ENCODE measurements around the gene FGA. TPM values are rescaled to one million over a fixed set of nuclear protein-coding genes. Genes with fewer than 3 reads are reported as not detected.
"Not testable (repeated sequence)": the region's sequence is repeated elsewhere in the genome, so short reads cannot be mapped to it uniquely, and the experiment has no call there.

FGA gene
- total RNA-seq, 1 donor from 2014 or later = not detected

- DNase-seq (ENCODE audit: low spot score) = no peak
Measured at GRCh38 chr4:154608361-154609252, 18.1 kb upstream of the FGA start.

- no peak for DNase-seq (ENCODE audit: low spot score)
Measured at GRCh38 chr4:154606728-154607723, 16.5 kb upstream of the FGA start.

- DNase-seq (ENCODE audit: low spot score) = no peak
Measured at GRCh38 chr4:154604696-154605200, 14.2 kb upstream of the FGA start.

GRCh38 chr4:154603033-154603943, 12.7 kb upstream of the FGA start:
- no peak for DNase-seq (ENCODE audit: low spot score)

GRCh38 chr4:154602404-154603020, 12.0 kb upstream of the FGA start:
- no peak for DNase-seq (ENCODE audit: low spot score)

GRCh38 chr4:154597798-154598774, 7.5 kb upstream of the FGA start:
- DNase-seq (ENCODE audit: low spot score) = no peak

- DNase-seq (ENCODE audit: low spot score) = not testable (repeated sequence)
Measured at GRCh38 chr4:154597281-154597680, 6.7 kb upstream of the FGA start.

- DNase-seq (ENCODE audit: low spot score) = no peak
Measured at GRCh38 chr4:154595807-154596206, 5.3 kb upstream of the FGA start.

- not testable (repeated sequence) for DNase-seq (ENCODE audit: low spot score)
Measured at GRCh38 chr4:154594343-154594742, 3.8 kb upstream of the FGA start.

- no peak for DNase-seq (ENCODE audit: low spot score)
Measured at GRCh38 chr4:154593868-154594267, 3.3 kb upstream of the FGA start.

- DNase-seq (ENCODE audit: low spot score) = no peak
Measured at GRCh38 chr4:154591890-154592289, 1.3 kb upstream of the FGA start.

- no peak for DNase-seq (ENCODE audit: low spot score)
Measured at GRCh38 chr4:154589296-154590197, 995 bp downstream of the FGA start.

- DNase-seq (ENCODE audit: low spot score) = no peak
Measured at GRCh38 chr4:154588198-154588597, 2.3 kb downstream of the FGA start.

- no peak for DNase-seq (ENCODE audit: low spot score)
Measured at GRCh38 chr4:154586296-154587033, 4.1 kb downstream of the FGA start.

- DNase-seq (ENCODE audit: low spot score) = no peak
Measured at GRCh38 chr4:154585369-154586018, 5.0 kb downstream of the FGA start.

GRCh38 chr4:154584259-154584658, 6.3 kb downstream of the FGA start:
- DNase-seq (ENCODE audit: low spot score) = no peak

- no peak for DNase-seq (ENCODE audit: low spot score)
Measured at GRCh38 chr4:154583677-154584076, 6.9 kb downstream of the FGA start.

Measured in mesenteric fat pad (tissue), 1 donor.